WTC11 (cell line): ENCODE results near the gene LYRM7. TPM values are rescaled to one million over a fixed set of nuclear protein-coding genes. Genes with fewer than 3 reads are reported as not detected.

Source experiments
- ATAC-seq: fragments of 200-7000 bp; cut with Tn5 transposase; 2 replicates; pipeline ENCODE4 v1.10.0; 2021; ENCODE audit warnings: mild to moderate bottlenecking, moderate library complexity
- CTCF ChIA-PET: fragments of 300-600 bp; sonication (Branson Sonifier 250); formaldehyde crosslinking; loops from one replicate; lab custom pipeline; 2021; ENCODE audit warnings: antibody characterized with exemption; lab: Charles Lee
- POLR2A ChIA-PET: fragments of 350-600 bp; sonication (Branson Sonifier 250); formaldehyde crosslinking; loops from one replicate; lab custom pipeline; 2021; ENCODE audit warnings: antibody characterized with exemption; lab: Charles Lee
- DNase-seq: peaks from one replicate; pipeline ENCODE4 v3.0.0; 2021; ENCODE audit warnings: low spot score
- H3K27ac Mint-ChIP-seq: 2 replicates; pipeline ENCODE4 v1.8.0; 2021; ENCODE audit warnings: mixed read lengths
- H3K27me3 Mint-ChIP-seq: 2 replicates; pipeline ENCODE4 v1.8.0; 2021; ENCODE audit warnings: low read depth, mild to moderate bottlenecking, moderate library complexity, mixed read lengths
- H3K36me3 Mint-ChIP-seq: 2 replicates; pipeline ENCODE4 v1.8.0; 2021; ENCODE audit warnings: mixed read lengths
- H3K4me1 Mint-ChIP-seq: 2 replicates; pipeline ENCODE4 v1.8.0; 2022; ENCODE audit warnings: mixed read lengths
- H3K4me3 Mint-ChIP-seq: 2 replicates; pipeline ENCODE4 v1.8.0; 2021; ENCODE audit warnings: mild to moderate bottlenecking, moderate library complexity, mixed read lengths
- H3K9me3 Mint-ChIP-seq: 2 replicates; pipeline ENCODE4 v1.8.0; 2021; ENCODE audit warnings: mixed read lengths
- AR ChIP-seq: fragments of 250-450 bp; sonication (Bioruptor Pico); IDR thresholded peaks from 2 replicates; pipeline ENCODE4 v1.9.0; 2021; ENCODE audit warnings: mild to moderate bottlenecking
- ARID4B ChIP-seq: sonication (generic); formaldehyde crosslinking; IDR thresholded peaks from 2 replicates; pipeline ENCODE4 v1.8.0; 2023; ENCODE audit warnings: missing genetic modification reagents, mild to moderate bottlenecking, borderline replicate concordance
- CDX4 ChIP-seq: fragments of 250-450 bp; sonication (Bioruptor Pico); IDR thresholded peaks from 2 replicates; pipeline ENCODE4 v1.9.0; 2021; ENCODE audit warnings: moderate library complexity, mild to moderate bottlenecking, inconsistent platforms, borderline replicate concordance
- ESRRA ChIP-seq: sonication (generic); formaldehyde crosslinking; IDR thresholded peaks from 2 replicates; pipeline ENCODE4 v1.8.1; 2022; ENCODE audit warnings: mild to moderate bottlenecking, missing genetic modification reagents, borderline replicate concordance
- MAX ChIP-seq: sonication (generic); formaldehyde crosslinking; IDR thresholded peaks from 2 replicates; pipeline ENCODE4 v1.8.0; 2022; ENCODE audit warnings: mild to moderate bottlenecking, missing genetic modification reagents
- NR3C1 ChIP-seq: sonication (generic); formaldehyde crosslinking; conservative IDR thresholded peaks from 2 replicates; pipeline ENCODE4 v1.8.1; 2023; ENCODE audit warnings: low read depth, mild to moderate bottlenecking, missing genetic modification reagents
- RELA ChIP-seq: sonication (generic); formaldehyde crosslinking; IDR thresholded peaks from 2 replicates; pipeline ENCODE4 v1.8.1; 2022; ENCODE audit warnings: missing genetic modification reagents, mild to moderate bottlenecking, borderline replicate concordance
- STAT6 ChIP-seq: sonication (generic); formaldehyde crosslinking; conservative IDR thresholded peaks from 2 replicates; pipeline ENCODE4 v1.8.1; 2023; ENCODE audit warnings: mild to moderate bottlenecking, low read depth, missing genetic modification reagents, moderate library complexity
- ZNF423 ChIP-seq: fragments of 250-450 bp; sonication (Bioruptor Pico); IDR thresholded peaks from 2 replicates; pipeline ENCODE4 v2.1.2; 2022; ENCODE audit warnings: mild to moderate bottlenecking, moderate library complexity
- ZNF425 ChIP-seq: fragments of 250-450 bp; sonication (Bioruptor Pico); conservative IDR thresholded peaks from 2 replicates; pipeline ENCODE4 v1.9.0; 2021; ENCODE audit warnings: mild to moderate bottlenecking
- ZNF512 ChIP-seq: sonication (generic); formaldehyde crosslinking; IDR thresholded peaks from 2 replicates; pipeline ENCODE4 v1.8.1; 2022; ENCODE audit warnings: missing genetic modification reagents, borderline replicate concordance
- ZSCAN18 ChIP-seq: fragments of 250-450 bp; sonication (Bioruptor Pico); IDR thresholded peaks from 2 replicates; pipeline ENCODE4 v2.1.2; 2022; ENCODE audit warnings: mild to moderate bottlenecking, moderate library complexity
- total RNA-seq: library from RNA; stranded (reverse); gene quantifications from 3 replicates; pipeline ENCODE4 v1.2.3, GENCODE V29; 2021

The LYRM7 gene
- total RNA-seq, 1 experiment from 2014 or later: 11.2 TPM

- ChIA-PET CTCF (interaction anchor here (0.6 to 0.7 kb wide), 2 partner anchors 154 to 167 kb away, joined by 3 to 4 read pairs; no protein-coding TSS in a partner anchor), POLR2A (no interaction called here)
- DNase-seq (no peak), ATAC-seq (no peak)
- no peak overlapping the region for H3K27ac Mint-ChIP-seq
- no peak overlapping the region for H3K4me3 Mint-ChIP-seq
- H3K4me1 Mint-ChIP-seq: no peaks in the 10 kb centered on the region
- H3K36me3 Mint-ChIP-seq: no peaks in the 10 kb centered on the region
- no peaks in the 10 kb centered on the region for H3K9me3 Mint-ChIP-seq
- TF ChIP-seq ZSCAN18 (CRISPR knock-in tag): no peak
- no peak for TF ChIP-seq STAT6 (CRISPR knock-in tag)
- no peak for TF ChIP-seq NR3C1
- TF ChIP-seq RELA (CRISPR knock-in tag): no peak
- TF ChIP-seq CDX4: no peak
- no peaks in the 10 kb centered on the region for H3K27me3 Mint-ChIP-seq
These were observed 49.8 kb downstream of the LYRM7 start for GRCh38 chr5:131220566-131220965.

- ChIA-PET POLR2A (no interaction called here), CTCF (interaction anchor here (0.6 to 0.7 kb wide), 2 partner anchors 153 to 166 kb away, joined by 3 to 4 read pairs; no protein-coding TSS in a partner anchor)
- H3K4me1 Mint-ChIP-seq: no peaks in the 10 kb centered on the region
- DNase-seq (no peak), ATAC-seq (no peak)
- no peak overlapping the region for H3K4me3 Mint-ChIP-seq
- no peaks in the 10 kb centered on the region for H3K9me3 Mint-ChIP-seq
- H3K36me3 Mint-ChIP-seq: no peaks in the 10 kb centered on the region
- no peak overlapping the region for H3K27ac Mint-ChIP-seq
- no peaks in the 10 kb centered on the region for H3K27me3 Mint-ChIP-seq
- no peak for TF ChIP-seq ESRRA (CRISPR knock-in tag)
- no peak for TF ChIP-seq ZNF512 (CRISPR knock-in tag)
- TF ChIP-seq AR (CRISPR knock-in tag): no peak
- TF ChIP-seq ARID4B (CRISPR knock-in tag): no peak
- TF ChIP-seq MAX (CRISPR knock-in tag): no peak
- no peak for TF ChIP-seq ZNF425 (CRISPR knock-in tag)
- TF ChIP-seq ZNF423 (CRISPR knock-in tag): no peak
- no peak for TF ChIP-seq STAT6 (CRISPR knock-in tag)
These were observed 50.4 kb downstream of the LYRM7 start for GRCh38 chr5:131221008-131221703.
